Liver (tissue), 3 donors: ENCODE results near the gene DGCR2.

Source experiments
- TAF1 ChIP-seq: conservative IDR thresholded peaks from 2 replicates; pipeline ENCODE4 v1.6.1; 2016; ENCODE audit warnings: antibody characterized with exemption, mild to moderate bottlenecking
- TF ChIP-seq, protein P1 (sequence below): fragments of 150-350 bp; IDR thresholded peaks from 2 replicates; pipeline ENCODE4 v1.5.1; 2017; ENCODE audit warnings: improper control_type of control experiment, low read depth, low read length; ENCODE audit not compliant: missing input control
- donor health status: healthy.
- donor health status: healthy.

DNA sequence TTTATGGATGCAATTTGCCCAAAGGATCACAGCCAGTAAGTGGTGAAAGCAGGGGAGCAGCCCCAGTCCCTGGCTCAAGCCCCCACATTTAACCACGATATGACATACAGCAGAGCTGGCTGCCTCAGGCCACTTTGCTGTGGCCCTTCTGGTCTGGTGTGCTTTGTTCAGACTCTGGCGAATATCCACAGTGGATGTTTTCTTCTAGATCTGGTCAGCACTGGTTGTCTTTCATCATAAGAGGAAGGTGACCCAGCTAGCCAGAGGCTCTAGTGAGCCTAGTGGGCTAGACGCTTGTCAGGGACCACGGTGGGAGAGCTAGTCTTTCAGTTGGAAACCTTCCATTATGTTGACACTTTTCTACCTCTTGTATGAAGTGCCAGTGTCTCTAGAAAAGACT, 42.5 kb downstream of the DGCR2 start:
- TF ChIP-seq, protein P1, sequence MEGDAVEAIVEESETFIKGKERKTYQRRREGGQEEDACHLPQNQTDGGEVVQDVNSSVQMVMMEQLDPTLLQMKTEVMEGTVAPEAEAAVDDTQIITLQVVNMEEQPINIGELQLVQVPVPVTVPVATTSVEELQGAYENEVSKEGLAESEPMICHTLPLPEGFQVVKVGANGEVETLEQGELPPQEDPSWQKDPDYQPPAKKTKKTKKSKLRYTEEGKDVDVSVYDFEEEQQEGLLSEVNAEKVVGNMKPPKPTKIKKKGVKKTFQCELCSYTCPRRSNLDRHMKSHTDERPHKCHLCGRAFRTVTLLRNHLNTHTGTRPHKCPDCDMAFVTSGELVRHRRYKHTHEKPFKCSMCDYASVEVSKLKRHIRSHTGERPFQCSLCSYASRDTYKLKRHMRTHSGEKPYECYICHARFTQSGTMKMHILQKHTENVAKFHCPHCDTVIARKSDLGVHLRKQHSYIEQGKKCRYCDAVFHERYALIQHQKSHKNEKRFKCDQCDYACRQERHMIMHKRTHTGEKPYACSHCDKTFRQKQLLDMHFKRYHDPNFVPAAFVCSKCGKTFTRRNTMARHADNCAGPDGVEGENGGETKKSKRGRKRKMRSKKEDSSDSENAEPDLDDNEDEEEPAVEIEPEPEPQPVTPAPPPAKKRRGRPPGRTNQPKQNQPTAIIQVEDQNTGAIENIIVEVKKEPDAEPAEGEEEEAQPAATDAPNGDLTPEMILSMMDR = no peak
- TF ChIP-seq TAF1 = no peak
